GM12875 (cell line): ENCODE results near the gene LIMK2.
"Not testable (repeated sequence)": the region's sequence is repeated elsewhere in the genome, so short reads cannot be mapped to it uniquely, and the experiment has no call there.

Source experiments
- H3K4me3 ChIP-seq: one replicate; pipeline ENCODE4 v1.5.1; 2011; ENCODE audit warnings: low read depth, low read length, control low read depth
- TF ChIP-seq, protein P1 (sequence below): IDR thresholded peaks from 2 replicates; pipeline ENCODE4 v1.5.1; 2011; ENCODE audit warnings: low read depth, mild to moderate bottlenecking, control low read depth, inconsistent platforms, low read length, moderate library complexity, borderline replicate concordance; ENCODE audit not compliant: insufficient read depth

LIMK2 gene

DNA sequence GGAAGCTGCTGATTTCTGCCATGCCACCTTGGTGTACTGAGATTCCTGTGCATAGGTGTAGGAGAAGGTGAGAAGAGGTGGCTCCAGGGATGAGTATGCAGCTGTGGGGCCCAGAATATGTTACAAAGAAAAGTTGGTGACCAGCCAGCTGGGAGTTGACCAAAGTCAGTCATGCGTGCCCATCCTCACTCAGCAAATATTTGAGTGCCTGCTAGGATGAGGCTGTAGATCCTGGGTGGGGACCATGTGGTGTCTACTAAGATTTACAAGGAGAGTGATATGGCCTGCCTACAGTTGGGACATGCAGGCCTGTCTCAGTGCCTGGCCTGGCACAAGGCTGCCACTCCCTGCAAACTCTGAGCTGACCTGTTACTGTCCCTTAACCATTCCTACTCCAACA lies 32.8 kb upstream of the LIMK2 start:
- no peak overlapping the region for H3K4me3 ChIP-seq
- TF ChIP-seq, protein P1, sequence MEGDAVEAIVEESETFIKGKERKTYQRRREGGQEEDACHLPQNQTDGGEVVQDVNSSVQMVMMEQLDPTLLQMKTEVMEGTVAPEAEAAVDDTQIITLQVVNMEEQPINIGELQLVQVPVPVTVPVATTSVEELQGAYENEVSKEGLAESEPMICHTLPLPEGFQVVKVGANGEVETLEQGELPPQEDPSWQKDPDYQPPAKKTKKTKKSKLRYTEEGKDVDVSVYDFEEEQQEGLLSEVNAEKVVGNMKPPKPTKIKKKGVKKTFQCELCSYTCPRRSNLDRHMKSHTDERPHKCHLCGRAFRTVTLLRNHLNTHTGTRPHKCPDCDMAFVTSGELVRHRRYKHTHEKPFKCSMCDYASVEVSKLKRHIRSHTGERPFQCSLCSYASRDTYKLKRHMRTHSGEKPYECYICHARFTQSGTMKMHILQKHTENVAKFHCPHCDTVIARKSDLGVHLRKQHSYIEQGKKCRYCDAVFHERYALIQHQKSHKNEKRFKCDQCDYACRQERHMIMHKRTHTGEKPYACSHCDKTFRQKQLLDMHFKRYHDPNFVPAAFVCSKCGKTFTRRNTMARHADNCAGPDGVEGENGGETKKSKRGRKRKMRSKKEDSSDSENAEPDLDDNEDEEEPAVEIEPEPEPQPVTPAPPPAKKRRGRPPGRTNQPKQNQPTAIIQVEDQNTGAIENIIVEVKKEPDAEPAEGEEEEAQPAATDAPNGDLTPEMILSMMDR, result no peak

DNA sequence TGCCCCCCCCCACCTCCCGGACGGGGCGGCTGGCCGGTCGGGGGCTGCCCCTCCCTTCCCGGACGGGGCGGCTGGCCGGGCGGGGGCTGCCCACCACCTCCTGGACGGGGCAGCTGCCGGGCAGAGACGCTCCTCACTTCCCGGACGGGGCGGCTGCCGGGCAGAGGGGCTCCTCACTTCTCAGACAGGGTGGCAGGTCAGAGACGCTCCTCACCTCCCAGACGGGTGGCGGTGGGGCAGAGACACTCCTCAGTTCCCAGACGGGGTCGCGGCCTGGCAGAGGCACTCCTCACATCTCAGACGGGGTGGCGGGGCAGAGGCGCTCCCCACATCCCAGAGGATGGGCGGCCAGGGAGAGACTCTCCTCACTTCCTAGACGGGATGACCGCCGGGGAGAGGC lies 28.1 kb upstream of the LIMK2 start:
- TF ChIP-seq, protein P1, result no peak
- H3K4me3 ChIP-seq, result no peak overlapping the region

DNA sequence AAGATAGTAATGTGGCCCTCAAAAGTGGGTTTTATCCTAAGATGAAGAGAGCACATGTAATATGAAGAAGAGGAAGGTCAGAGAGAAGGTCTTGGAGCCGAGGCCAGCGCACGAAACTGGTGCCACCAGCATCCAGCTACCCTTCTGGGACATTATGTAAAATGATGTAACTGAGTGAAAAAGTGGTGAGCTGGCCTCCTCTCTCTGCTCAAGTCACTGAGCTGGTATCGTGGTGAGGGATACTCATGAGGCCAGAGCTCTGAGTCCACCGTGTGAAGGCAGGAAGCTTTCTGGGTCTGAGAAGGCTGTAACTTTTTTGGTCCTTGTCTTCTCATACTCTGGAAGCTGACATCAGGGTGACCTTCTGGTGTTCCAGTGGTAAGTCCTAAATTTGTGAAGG lies 27.0 kb upstream of the LIMK2 start:
- no peak overlapping the region for H3K4me3 ChIP-seq
- TF ChIP-seq, protein P1, result no peak

DNA sequence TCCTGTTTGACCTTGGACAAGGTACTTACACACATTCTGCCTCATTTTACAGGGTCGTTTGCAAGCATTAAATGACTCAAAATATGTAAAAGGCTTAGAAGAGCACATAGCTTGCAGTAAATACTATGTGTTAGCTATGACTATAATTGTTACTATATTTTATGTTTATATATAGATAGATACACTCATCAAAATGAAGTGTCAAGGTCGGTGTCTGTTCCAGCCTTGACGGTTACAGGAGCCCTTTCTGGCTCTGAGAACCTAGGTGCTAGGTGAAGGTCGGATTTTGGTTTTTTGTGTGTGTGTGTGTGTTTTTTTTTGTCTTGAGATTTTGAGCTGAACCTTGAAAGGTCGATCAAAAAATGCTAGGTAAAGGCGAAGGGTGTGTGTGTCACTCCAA lies 24.5 kb upstream of the LIMK2 start:
- H3K4me3 ChIP-seq, result no peak overlapping the region
- TF ChIP-seq, protein P1, result no peak

DNA sequence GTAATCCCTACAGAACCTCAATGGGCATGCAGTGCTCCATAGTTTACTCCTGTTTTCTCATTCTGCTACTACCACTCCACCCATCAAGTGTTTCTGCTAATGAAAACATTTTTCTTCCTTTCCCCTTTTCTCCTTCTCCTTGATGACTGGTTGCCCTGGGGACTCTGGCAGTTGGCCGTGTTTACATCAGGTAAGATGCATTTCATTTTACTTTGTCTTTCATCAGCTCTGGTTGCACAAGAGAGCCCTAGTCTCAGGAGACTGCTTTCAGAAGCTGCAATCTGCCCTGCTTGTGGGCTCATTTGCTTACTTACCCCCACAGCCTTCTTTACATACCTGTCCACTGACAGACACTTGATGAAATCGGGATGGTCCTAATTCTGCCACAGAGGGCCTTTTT lies 19.6 kb upstream of the LIMK2 start:
- H3K4me3 ChIP-seq, result no peak overlapping the region
- TF ChIP-seq, protein P1, result no peak

DNA sequence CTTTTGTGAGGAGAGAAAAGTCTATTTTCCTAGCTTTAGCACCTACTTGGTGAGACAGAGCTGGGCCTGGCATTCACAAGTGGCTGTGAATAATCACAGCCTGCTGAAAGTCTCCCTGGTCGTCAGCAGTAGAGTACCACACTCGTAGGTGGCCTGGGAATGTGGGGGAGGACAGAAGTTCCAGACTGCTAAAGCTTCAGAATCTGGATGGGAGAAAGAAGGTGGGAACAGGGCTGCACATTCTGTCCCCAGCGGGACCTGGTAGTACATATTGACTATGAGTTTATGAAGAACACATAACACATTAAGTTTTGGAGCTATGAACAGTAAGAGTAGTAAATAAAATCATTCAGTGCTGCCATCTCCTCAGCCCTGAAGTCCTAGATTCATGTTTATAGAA lies 19.0 kb upstream of the LIMK2 start:
- TF ChIP-seq, protein P1, result no peak
- no peak overlapping the region for H3K4me3 ChIP-seq

DNA sequence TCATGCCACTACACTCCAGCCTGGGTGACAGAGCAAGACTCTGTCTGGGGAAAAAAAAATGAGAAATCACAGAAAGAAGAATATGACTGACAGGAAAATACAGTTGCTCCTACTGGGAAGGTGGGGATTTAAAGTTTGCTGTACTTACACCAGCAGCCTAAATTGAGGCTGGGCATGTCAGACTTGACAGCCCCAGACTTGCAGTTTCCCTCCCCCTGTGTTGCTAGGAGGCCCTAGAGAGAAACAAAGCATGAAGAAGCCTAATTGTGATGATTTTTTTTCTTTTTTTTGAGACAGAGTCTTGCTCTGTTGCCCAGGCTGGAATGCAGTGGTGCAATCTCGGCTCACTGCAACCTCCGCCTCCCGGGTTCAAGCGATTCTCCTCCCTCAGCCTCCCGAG lies 17.4 kb upstream of the LIMK2 start:
- not testable (repeated sequence) for H3K4me3 ChIP-seq

DNA sequence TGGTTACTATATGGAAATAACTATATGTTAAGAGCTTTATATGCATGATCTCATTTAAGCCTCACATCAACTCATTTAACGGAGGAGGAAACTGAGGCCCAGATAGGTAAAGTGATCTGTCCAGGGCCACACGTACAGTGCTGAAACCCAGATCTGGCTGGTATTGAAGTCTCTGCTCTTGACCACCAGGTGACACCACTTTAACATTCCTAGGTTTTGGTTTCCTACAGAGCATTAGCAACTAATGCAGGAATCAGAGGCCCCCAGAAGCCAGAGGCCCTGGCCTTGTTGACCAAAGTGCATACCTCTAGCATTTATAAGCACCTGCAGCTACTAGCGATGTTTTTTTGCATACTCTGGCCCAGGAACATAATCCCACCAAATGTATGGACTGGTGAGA lies 12.9 kb upstream of the LIMK2 start:
- TF ChIP-seq, protein P1, result no peak
- no peak overlapping the region for H3K4me3 ChIP-seq

DNA sequence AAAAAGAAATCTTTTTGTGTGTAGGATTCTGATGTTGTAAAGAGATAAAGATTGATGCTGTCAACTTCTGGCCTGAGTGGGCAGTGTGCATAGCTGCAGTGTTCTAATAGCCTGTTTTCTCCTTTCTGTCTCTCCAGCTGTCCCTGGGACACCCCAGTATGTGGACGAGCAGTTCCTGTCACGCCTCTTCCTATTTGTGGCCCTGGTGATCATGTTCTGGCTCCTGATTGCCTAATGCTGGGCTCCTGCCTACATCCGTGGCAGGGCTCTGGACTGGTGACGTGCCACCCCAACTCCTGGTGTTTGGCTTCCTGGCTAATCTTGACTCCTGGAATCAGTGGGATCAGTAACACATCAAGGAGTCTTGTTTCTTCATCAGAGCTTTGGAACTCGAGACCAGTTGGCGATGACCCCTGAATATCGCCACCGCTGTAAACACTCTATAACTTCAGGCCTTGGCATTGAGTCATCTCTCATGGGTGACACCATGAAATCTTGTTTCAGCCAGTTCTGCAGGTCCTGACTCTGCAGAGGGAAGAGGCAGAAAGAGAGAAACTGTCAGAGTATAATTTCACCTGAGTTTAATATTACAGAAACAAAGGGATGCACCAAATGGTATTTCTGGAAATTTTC lies 7.6 kb upstream of the LIMK2 start:
- H3K4me3 ChIP-seq, result not testable (repeated sequence)

DNA sequence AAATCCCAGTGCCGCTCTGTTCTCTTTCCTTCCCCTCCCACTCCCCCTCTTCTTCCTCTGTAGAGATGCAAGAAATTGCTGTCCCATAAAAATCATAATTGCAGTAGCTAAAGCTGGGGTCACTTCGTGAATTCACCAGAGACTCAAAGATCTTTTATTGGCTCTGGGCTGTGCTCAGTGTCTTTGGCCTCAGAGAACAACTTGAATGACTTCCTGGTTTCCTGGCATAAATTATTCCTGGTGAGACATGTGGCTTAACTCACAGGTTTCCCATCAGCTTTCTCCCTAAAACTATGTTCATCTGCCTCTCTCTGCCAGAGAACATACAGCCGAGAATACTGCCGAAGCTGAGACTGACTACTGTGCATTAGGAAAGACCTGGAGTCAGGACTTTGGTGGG lies 7.0 kb upstream of the LIMK2 start:
- not testable (repeated sequence) for H3K4me3 ChIP-seq

DNA sequence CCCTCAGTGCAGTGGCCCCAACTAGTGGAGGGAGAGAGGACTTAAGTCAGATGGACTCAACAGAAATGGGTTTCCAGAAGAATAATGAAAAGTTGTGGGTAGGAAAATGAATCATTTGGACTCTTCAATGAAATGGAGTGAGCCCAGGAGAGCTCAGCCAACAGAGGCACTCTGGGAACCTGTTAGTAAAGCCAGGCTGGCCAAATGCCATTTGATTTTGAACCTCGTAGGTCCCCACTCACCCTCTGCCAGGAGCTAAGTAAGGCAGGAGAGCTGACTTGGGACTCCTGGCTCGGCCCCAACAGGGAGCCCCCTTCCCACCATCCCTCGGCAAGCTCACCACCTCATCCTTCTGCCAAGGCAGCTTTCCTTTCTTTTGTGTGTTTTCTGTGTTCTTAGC lies 5.6 kb upstream of the LIMK2 start:
- H3K4me3 ChIP-seq, result not testable (repeated sequence)
